ENCODE data around the gene FANCC.

GRCh38 chr9:95138474-95138873 lies 179.0 kb downstream of the FANCC start:
- TF ChIP-seq, protein P1, sequence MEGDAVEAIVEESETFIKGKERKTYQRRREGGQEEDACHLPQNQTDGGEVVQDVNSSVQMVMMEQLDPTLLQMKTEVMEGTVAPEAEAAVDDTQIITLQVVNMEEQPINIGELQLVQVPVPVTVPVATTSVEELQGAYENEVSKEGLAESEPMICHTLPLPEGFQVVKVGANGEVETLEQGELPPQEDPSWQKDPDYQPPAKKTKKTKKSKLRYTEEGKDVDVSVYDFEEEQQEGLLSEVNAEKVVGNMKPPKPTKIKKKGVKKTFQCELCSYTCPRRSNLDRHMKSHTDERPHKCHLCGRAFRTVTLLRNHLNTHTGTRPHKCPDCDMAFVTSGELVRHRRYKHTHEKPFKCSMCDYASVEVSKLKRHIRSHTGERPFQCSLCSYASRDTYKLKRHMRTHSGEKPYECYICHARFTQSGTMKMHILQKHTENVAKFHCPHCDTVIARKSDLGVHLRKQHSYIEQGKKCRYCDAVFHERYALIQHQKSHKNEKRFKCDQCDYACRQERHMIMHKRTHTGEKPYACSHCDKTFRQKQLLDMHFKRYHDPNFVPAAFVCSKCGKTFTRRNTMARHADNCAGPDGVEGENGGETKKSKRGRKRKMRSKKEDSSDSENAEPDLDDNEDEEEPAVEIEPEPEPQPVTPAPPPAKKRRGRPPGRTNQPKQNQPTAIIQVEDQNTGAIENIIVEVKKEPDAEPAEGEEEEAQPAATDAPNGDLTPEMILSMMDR (conservative IDR thresholded peaks at IDR 0.05) = no peak
- no peak for TF ChIP-seq EZH2 (IDR thresholded peaks at IDR 0.05; ENCODE audit: low read depth)
